Trophoblast cell (in vitro differentiated cells and primary cell): ENCODE measurements around the gene NTM.

ENCODE experiments used
- DNase-seq, 2 donors: peaks; one replicate each; pipeline ENCODE4 v3.0.0-alpha.2; 2016
- H2AFZ ChIP-seq: 2 replicates; pipeline ENCODE4 v1.6.1; 2013; ENCODE audit warnings: low read length, moderate library complexity, mild to moderate bottlenecking; ENCODE audit not compliant: insufficient read depth, poor library complexity
- H2AK5ac ChIP-seq: 2 replicates; pipeline ENCODE4 v1.6.1; 2013; ENCODE audit warnings: mild to moderate bottlenecking, low read length
- H2BK120ac ChIP-seq: 2 replicates; pipeline ENCODE4 v1.6.1; 2013; ENCODE audit warnings: low read length, mild to moderate bottlenecking, moderate library complexity; ENCODE audit not compliant: insufficient read depth, poor library complexity
- H2BK12ac ChIP-seq: 2 replicates; pipeline ENCODE4 v1.6.1; 2013; ENCODE audit warnings: mild to moderate bottlenecking, low read length, moderate library complexity
- H2BK5ac ChIP-seq: 2 replicates; pipeline ENCODE4 v1.6.1; 2013; ENCODE audit warnings: low read length, low read depth, moderate library complexity, mild to moderate bottlenecking; ENCODE audit not compliant: poor library complexity
- H3K14ac ChIP-seq: 2 replicates; pipeline ENCODE4 v1.6.1; 2013; ENCODE audit warnings: mild to moderate bottlenecking, low read length
- H3K18ac ChIP-seq: 2 replicates; pipeline ENCODE4 v1.6.1; 2013; ENCODE audit warnings: mild to moderate bottlenecking, low read length
- H3K23ac ChIP-seq: 2 replicates; pipeline ENCODE4 v1.6.1; 2013; ENCODE audit warnings: low read length
- H3K27ac ChIP-seq: 2 replicates; pipeline ENCODE4 v1.5.1; 2013; ENCODE audit warnings: low read depth, mild to moderate bottlenecking, inconsistent platforms, low read length, moderate library complexity
- H3K27me3 ChIP-seq: 2 replicates; pipeline ENCODE4 v1.6.1; 2013; ENCODE audit warnings: inconsistent platforms, mild to moderate bottlenecking, low read length, moderate library complexity; ENCODE audit not compliant: insufficient read depth
- H3K36me3 ChIP-seq, 2 experiments: 1 replicate in 1 of 2; 2 replicates in 1 of 2; pipeline ENCODE4 v1.6.1; 2013; ENCODE audit warnings: low read length in 2 of 2, mild to moderate bottlenecking in 2 of 2, moderate library complexity in 1 of 2; ENCODE audit not compliant: insufficient read depth in 2 of 2, control insufficient read depth in 1 of 2
- H3K4ac ChIP-seq: 2 replicates; pipeline ENCODE4 v1.6.1; 2013; ENCODE audit warnings: low read depth, mild to moderate bottlenecking, low read length, moderate library complexity
- H3K4me1 ChIP-seq, 2 experiments: 1 replicate in 1 of 2; 2 replicates in 1 of 2; pipeline ENCODE4 v1.6.1; 2013; ENCODE audit warnings: low read length in 2 of 2, mild to moderate bottlenecking in 2 of 2, moderate library complexity in 1 of 2; ENCODE audit not compliant: insufficient read depth in 2 of 2, control insufficient read depth in 1 of 2
- H3K4me2 ChIP-seq: 2 replicates; pipeline ENCODE4 v1.6.1; 2013; ENCODE audit warnings: inconsistent platforms, mild to moderate bottlenecking, low read length, moderate library complexity
- H3K4me3 ChIP-seq: 2 replicates; pipeline ENCODE4 v1.5.1; 2013; ENCODE audit warnings: mild to moderate bottlenecking, low read depth, low read length, inconsistent platforms
- H3K79me1 ChIP-seq: one replicate; pipeline ENCODE4 v1.6.1; 2013; ENCODE audit warnings: low read length
- H3K79me2 ChIP-seq: 2 replicates; pipeline ENCODE4 v1.6.1; 2013; ENCODE audit warnings: low read length, mild to moderate bottlenecking; ENCODE audit not compliant: control insufficient read depth, insufficient read depth, poor library complexity
- H3K9ac ChIP-seq: 2 replicates; pipeline ENCODE4 v1.6.1; 2013; ENCODE audit warnings: mild to moderate bottlenecking, low read length
- H3K9me3 ChIP-seq: 2 replicates; pipeline ENCODE4 v1.6.1; 2013; ENCODE audit warnings: low read depth, mild to moderate bottlenecking, control low read depth, inconsistent platforms, low read length; ENCODE audit not compliant: insufficient read depth
- H4K12ac ChIP-seq: 2 replicates; pipeline ENCODE4 v1.6.1; 2013; ENCODE audit warnings: low read depth, mild to moderate bottlenecking, low read length, moderate library complexity
- H4K8ac ChIP-seq: 2 replicates; pipeline ENCODE4 v1.6.1; 2013; ENCODE audit warnings: low read depth, mild to moderate bottlenecking, low read length, moderate library complexity
- H4K91ac ChIP-seq: one replicate; pipeline ENCODE4 v1.6.1; 2013; ENCODE audit warnings: low read depth, mild to moderate bottlenecking, low read length, moderate library complexity
- WGBS: extraction: QIAGEN DNeasy Blood & Tissue Kit; methylation state at CpG from one replicate; pipeline ENCODE4 v1.1.7; 2013; ENCODE audit warnings: missing lambda C conversion rate; ENCODE audit not compliant: insufficient read length, insufficient coverage; ENCODE audit errors: extremely low coverage; 5-methylcytosine and 5-hydroxymethylcytosine counted together

Gene NTM

GRCh38 chr11:132147464-132147863 is 777.0 kb downstream of the NTM start:
- no CpG with 5 or more reads among the region's 7 CpGs for WGBS

GRCh38 chr11:132154781-132155180 is 784.4 kb downstream of the NTM start:
- no peak overlapping the region for H2AK5ac ChIP-seq
- no peaks in the 10 kb centered on the region for H3K4me1 ChIP-seq
- H3K79me2 ChIP-seq, result no peaks in the 10 kb centered on the region
- H3K9ac ChIP-seq, result no peak overlapping the region
- H3K4me3 ChIP-seq, result no peak overlapping the region
- no CpG with 5 or more reads among the region's 4 CpGs for WGBS
- H3K18ac ChIP-seq, result no peak overlapping the region
- no peaks in the 10 kb centered on the region for H3K9me3 ChIP-seq
- H4K91ac ChIP-seq, result no peak overlapping the region
- H2AFZ ChIP-seq, result no peak overlapping the region
- H3K4ac ChIP-seq, result no peak overlapping the region
- DNase-seq, result no peak
- no peaks in the 10 kb centered on the region for H3K36me3 ChIP-seq
- no peak overlapping the region for H3K27ac ChIP-seq
- H3K14ac ChIP-seq, result no peak overlapping the region
- H3K27me3 ChIP-seq, result no peaks in the 10 kb centered on the region
- no peak overlapping the region for H4K8ac ChIP-seq
- no peak overlapping the region for H2BK5ac ChIP-seq
- no peak overlapping the region for H4K12ac ChIP-seq
- no peak overlapping the region for H3K23ac ChIP-seq
- no peaks in the 10 kb centered on the region for H3K79me1 ChIP-seq
- H3K4me2 ChIP-seq, result no peak overlapping the region
- no peak overlapping the region for H2BK120ac ChIP-seq
- H2BK12ac ChIP-seq, result no peak overlapping the region

More at GRCh38 chr11:132147464-132147863, 777.0 kb downstream of the NTM start:
- Histone ChIP-seq H3K27me3 (no peaks in the 10 kb centered on the region), H3K9me3 (no peaks in the 10 kb centered on the region), H2AK5ac (no peak overlapping the region), H2BK12ac (no peak overlapping the region), H3K36me3 (no peaks in the 10 kb centered on the region), H3K23ac (peak overlapping the region; percentile 96), H2BK5ac (no peak overlapping the region), H3K4me2 (no peak overlapping the region), H3K4me3 (no peak overlapping the region), H4K8ac (no peak overlapping the region), H3K27ac (no peak overlapping the region), H3K4ac (no peak overlapping the region), H3K14ac (no peak overlapping the region), H3K4me1 (no peaks in the 10 kb centered on the region), H3K79me2 (no peaks in the 10 kb centered on the region), H4K12ac (no peak overlapping the region), H3K9ac (no peak overlapping the region), H3K79me1 (no peaks in the 10 kb centered on the region), H4K91ac (no peak overlapping the region), H2BK120ac (no peak overlapping the region), H2AFZ (no peak overlapping the region), H3K18ac (no peak overlapping the region)
- DNase-seq, result no peak

GRCh38 chr11:132158091-132158490 is 787.7 kb downstream of the NTM start:
- no peaks in the 10 kb centered on the region for H3K4me1 ChIP-seq

GRCh38 chr11:132158696-132159095 is 788.3 kb downstream of the NTM start:
- no peak overlapping the region for H4K91ac ChIP-seq
- no peak overlapping the region for H3K4ac ChIP-seq
- H3K23ac ChIP-seq, result no peak overlapping the region
- H3K36me3 ChIP-seq, result no peaks in the 10 kb centered on the region
- H3K4me2 ChIP-seq, result no peak overlapping the region
- no peak overlapping the region for H3K27ac ChIP-seq
- H2BK12ac ChIP-seq, result no peak overlapping the region
- no peak overlapping the region for H3K14ac ChIP-seq
- no peak overlapping the region for H2BK5ac ChIP-seq
- WGBS, result no CpG with 5 or more reads among the region's 2 CpGs
- H2BK120ac ChIP-seq, result no peak overlapping the region
- H4K12ac ChIP-seq, result no peak overlapping the region
- no peak overlapping the region for H2AFZ ChIP-seq
- no peaks in the 10 kb centered on the region for H3K79me2 ChIP-seq
- no peak overlapping the region for H3K4me3 ChIP-seq
- H3K79me1 ChIP-seq, result no peaks in the 10 kb centered on the region
- no peaks in the 10 kb centered on the region for H3K27me3 ChIP-seq
- no peak overlapping the region for H4K8ac ChIP-seq
- H3K9me3 ChIP-seq, result peaks cover 2% of the 10 kb centered on the region
- H2AK5ac ChIP-seq, result no peak overlapping the region
- no peak for DNase-seq
- H3K9ac ChIP-seq, result no peak overlapping the region
- H3K18ac ChIP-seq, result no peak overlapping the region
- H3K4me1 ChIP-seq, result no peaks in the 10 kb centered on the region

More at GRCh38 chr11:132158091-132158490, 787.7 kb downstream of the NTM start:
- Histone ChIP-seq H2BK120ac (no peak overlapping the region), H3K18ac (no peak overlapping the region), H3K79me1 (no peaks in the 10 kb centered on the region), H3K9ac (no peak overlapping the region), H2BK12ac (no peak overlapping the region), H3K27ac (no peak overlapping the region), H4K91ac (no peak overlapping the region), H3K4ac (no peak overlapping the region), H4K12ac (no peak overlapping the region), H2AFZ (no peak overlapping the region), H4K8ac (no peak overlapping the region), H3K36me3 (no peaks in the 10 kb centered on the region), H2AK5ac (no peak overlapping the region), H2BK5ac (no peak overlapping the region), H3K4me3 (no peak overlapping the region), H3K23ac (no peak overlapping the region), H3K4me2 (no peak overlapping the region), H3K9me3 (peaks cover 2% of the 10 kb centered on the region), H3K79me2 (no peaks in the 10 kb centered on the region), H3K14ac (no peak overlapping the region), H3K27me3 (no peaks in the 10 kb centered on the region)
- WGBS, result no CpG with 5 or more reads among the region's 3 CpGs
- DNase-seq, result peak in 1 of 2 donors; percentile 11
